ENCODE results near the gene QRFP.

The QRFP gene

DNA sequence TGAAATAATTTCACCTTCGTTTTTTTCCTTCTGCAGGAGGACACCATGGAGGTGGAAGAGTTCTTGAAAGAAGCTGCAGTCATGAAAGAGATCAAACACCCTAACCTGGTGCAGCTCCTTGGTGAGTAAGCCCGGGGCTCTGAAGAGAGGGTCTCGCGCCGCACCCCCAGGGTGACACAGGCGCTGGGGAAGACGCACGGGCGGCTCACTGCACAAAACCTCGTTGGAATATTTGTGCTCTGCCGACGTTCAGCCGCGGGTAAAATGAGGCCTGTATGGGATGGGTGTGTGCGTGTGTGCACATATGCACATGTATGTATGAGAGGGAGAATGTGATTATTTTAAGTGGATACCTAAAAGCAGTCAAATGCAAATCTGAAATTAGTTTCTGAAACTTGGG lies 24.5 kb downstream of the QRFP start:
- no peak for DNase-seq (ENCODE audit: low read depth in 2 of 2, low spot score in 1 of 2)

DNA sequence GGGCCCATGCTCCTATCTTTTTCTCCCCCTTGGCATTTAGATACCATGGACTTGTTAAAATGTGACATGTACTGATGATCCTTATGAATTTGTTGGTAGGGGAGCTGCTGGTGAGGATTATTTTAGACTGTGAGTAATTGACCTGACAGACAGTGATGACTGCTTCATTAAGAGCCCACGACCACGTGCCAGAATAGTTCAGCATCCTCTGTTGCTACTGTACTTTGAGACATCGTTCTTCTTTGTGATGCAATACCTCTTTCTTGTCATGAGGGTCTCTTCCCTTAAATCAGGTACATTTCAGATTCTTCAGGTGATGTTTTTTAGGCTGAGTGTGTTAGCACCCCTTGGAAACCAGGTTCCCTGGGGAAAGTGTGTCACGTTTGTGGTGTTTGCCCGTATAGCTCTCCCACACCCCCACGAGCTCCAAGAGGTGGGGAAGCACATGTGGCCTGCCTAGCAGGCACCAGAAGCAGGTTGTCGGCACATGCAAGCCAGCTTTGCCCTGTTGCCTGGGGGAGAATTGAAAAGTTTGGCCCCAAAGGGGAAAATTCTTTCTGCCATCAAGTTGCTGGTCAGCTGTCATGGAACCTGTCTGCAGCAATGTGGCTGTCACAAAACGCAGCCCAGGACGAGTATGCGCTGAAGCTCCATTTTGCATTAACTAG lies 25.1 kb downstream of the QRFP start:
- DNase-seq (ENCODE audit: low read depth in 2 of 2, low spot score in 1 of 2), result no peak

DNA sequence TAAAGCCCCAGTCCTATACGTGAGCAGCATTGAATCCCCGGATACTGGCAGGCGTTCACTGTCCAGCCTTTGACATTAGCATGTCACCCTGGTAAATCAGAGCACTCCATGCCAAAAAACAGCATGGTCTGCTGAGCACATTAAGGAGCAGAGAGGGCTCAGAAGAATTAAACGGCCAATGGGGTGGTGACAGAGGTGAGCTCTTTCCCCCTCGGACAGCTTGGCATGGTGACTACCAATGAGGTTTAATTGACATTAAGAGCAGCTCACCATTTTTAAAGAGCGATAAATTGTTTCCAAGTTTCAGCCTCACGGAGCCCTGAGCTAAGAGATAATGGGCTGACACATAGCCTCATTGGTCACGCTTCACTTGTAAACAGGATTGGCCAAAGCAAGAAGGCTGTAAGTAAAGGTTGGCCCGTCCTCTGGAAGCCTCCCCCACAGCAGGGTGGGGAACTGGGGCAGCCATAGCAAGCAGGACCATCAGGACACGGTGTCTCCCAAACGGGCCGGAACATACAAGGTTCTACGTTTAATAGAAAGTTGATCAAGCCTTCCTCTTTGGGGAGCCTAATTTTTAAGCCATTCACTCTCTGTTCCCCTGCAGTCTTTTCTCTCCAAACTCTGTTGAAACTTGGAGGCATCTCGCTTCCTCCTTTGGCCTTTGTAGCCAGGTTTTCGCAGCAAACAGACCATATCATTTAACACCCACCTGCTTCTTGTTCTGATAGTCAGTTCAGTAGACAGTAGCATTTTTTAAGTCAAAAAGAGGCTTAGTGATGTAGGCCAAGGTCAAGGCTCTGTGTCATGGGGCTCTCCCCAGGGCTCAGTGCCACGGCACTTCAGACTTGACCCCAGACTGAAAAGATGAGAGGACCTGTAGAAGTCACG lies 25.9 kb downstream of the QRFP start:
- DNase-seq (ENCODE audit: low read depth in 2 of 2, low spot score in 1 of 2), result no peak

DNA sequence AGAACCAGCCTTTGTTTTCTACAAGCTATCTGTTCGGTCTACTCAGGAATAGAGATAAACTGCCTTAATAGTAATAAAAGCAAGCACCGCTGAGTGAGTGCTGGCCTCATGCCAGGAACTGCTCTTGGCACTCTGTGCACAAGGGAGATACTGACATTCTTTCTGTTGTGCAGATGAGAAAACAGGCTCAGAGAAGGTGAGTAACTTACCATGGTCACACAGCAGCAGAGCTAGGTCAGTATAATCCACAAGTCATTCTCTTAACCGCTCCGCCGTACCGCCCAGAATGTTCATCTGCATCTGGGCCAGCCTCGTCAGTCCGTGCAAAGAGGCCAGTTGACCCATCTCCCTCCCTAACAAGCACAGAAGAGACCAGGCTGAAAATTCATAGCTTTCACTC lies 27.4 kb downstream of the QRFP start:
- no peak for DNase-seq (ENCODE audit: low read depth in 2 of 2, low spot score in 1 of 2)

DNA sequence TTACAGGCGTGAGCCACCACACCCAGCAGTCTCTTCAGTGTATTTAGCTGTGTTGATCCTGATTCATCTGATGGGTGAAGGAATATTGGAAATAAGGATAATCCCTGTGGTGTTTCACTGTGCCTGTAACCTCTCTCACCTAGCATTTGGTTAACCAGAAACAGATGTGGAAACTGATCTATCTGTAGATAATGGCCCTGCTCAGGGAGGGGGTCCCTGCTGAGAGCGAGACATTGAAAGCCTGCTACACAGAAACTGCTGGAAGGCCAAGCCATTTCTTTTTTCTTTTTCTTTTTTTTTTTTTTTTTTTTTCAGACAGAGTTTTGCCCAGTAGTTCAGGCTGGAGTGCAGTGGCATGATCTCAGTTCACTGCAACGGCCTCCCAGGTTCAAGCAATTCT lies 28.4 kb downstream of the QRFP start:
- no peak for DNase-seq (ENCODE audit: low read depth in 2 of 2, low spot score in 1 of 2)

DNA sequence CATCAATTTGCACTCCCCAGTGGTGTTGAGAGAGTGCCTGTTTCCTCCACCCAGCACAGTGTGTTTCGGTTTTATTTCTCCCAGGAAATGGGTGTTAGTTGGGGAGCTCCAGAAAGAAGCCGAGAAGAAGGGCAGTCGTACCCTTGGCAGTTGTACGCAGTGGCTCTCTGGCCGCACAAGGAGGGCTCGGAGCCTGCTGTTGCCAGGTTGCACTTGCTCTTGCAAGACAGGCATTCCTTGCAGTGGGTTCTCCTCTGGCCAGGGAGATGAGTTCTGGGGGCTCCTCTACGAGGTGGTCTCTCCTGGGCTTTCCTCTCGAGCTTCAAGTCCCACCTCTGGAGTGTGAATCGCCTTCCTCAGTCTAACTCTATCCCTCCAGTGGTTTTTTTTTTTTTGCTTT lies 29.1 kb downstream of the QRFP start:
- no peak for DNase-seq (ENCODE audit: low read depth in 2 of 2, low spot score in 1 of 2)

DNA sequence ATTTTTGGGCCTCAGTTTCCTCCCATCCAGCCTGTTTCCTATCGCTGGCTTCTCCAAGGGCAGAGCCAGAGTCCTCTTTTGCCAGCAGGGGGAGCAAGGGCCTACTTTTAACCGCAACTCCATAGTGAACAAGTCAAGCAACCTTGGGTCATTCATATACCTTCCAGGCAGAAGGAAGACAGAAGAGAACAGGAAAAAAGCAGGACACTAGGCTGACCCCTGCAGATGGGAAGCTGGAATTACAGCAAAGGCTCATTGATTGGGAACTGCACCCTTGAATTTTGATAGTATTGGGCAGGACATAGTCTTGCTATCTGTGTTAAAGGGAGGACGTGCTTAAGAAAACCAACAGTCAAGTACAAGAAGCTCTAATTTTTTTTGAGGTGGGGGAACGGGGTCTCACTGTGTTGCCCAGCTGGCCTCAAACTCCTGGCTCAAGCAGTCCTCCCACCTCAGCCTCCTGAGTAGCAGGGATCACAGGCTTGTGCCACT lies 30.1 kb downstream of the QRFP start:
- peak in 1 of 2 donors; percentile 20 for DNase-seq (ENCODE audit: low read depth in 2 of 2, low spot score in 1 of 2)

DNA sequence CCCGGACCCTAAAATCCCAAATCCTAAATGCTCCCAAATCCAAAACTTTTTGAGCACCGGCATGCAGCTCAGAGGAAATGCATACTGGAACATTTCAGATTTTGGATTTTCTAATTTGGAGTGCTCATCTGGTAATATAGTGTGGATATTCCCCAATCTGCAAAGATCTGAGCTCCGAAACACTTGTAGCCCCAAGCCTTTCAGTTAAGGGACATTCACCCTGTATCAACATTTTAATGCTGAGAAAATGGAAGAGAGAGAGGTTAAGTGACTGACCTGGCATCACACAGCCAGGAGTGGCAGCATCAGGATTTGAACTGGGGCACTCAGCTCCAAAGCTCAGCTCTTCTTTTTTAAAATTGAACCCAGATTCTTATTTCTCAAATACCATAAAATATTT lies 30.7 kb downstream of the QRFP start:
- DNase-seq (ENCODE audit: low read depth in 2 of 2, low spot score in 1 of 2), result no peak

DNA sequence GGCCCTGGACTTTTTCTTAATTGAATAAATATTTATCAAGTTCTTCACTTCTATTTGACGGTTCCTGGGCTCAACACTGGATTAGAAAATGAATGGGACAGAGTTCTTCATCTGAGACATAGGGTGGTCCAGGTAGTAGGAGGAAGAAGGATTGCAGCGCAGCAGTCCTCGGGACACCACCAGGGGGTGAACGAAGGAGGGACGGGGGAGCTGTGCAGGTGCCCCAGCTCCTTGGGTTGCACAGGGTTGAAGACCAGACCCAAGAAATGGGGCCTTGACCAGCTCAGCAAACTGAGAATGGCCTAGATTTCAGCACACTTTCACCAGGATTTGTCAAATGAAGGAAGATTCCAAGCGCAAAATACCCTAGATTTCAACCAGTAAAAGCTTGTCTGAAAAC lies 32.1 kb downstream of the QRFP start:
- DNase-seq (ENCODE audit: low read depth in 2 of 2, low spot score in 1 of 2), result no peak

DNA sequence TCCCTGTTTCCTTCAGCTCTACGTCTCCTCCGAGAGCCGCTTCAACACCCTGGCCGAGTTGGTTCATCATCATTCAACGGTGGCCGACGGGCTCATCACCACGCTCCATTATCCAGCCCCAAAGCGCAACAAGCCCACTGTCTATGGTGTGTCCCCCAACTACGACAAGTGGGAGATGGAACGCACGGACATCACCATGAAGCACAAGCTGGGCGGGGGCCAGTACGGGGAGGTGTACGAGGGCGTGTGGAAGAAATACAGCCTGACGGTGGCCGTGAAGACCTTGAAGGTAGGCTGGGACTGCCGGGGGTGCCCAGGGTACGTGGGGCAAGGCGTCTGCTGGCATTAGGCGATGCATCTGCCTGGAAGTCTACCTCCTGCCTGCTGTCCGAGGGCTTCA lies 33.9 kb downstream of the QRFP start:
- DNase-seq (ENCODE audit: low read depth in 2 of 2, low spot score in 1 of 2), result no peak

DNA sequence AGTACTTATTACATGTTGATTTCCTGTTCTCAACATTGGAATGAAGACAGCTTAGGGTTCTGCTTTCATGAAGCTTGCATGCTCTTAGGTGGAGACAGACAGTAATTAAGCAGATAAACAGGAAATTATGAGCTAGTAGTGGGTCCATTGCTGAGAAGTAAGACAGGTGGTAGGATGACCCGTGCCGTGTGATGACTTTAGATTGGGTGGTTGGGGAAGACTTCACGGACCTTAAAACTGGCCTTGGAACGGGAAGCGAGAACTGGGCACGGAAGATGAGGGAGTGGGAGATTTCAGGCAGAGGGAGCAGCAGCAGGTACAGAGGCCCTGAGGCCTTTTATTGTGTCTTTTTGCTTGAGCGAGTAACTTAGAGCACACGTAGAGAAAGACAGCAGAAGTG lies 34.4 kb downstream of the QRFP start:
- DNase-seq (ENCODE audit: low read depth in 2 of 2, low spot score in 1 of 2), result no peak

DNA sequence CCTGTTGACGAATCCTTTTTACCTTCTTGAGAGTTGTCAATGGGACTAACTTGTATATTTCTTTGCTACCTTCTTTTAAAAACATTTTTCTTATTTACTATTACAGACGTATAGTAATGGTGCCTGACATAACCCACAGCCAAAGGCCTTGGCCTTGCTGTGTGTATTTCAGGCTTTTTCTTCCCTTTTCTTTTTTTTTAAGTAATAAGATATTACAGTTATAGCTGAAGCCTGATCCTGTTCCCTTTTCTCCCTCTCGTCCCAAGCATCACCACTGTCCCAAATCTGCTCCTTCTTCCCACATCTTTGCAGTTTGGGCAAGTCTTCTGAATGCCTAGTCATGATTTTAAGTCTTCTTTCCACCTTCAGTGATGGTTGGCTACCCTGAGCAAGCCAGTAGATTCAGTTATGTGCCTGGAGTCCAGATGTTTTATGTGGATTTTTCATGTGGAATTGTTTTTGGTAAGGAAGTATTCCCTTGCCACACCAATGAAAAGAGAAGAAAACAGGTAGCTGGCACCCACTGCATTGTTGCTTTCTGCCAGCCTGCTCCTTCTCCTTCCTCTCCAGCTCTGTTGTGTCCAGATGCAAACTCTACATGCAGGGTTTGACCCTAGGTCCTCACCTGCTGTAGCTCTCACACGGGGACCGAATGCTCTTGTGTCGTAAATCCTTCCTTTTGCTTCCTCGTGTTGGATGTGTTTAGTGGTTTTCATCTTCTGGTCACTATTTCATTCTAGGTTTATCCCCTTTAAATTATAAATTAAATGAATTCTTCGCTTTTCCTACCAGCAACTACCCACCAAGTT lies 35.0 kb downstream of the QRFP start:
- no peak for DNase-seq (ENCODE audit: low read depth in 2 of 2, low spot score in 1 of 2)

DNA sequence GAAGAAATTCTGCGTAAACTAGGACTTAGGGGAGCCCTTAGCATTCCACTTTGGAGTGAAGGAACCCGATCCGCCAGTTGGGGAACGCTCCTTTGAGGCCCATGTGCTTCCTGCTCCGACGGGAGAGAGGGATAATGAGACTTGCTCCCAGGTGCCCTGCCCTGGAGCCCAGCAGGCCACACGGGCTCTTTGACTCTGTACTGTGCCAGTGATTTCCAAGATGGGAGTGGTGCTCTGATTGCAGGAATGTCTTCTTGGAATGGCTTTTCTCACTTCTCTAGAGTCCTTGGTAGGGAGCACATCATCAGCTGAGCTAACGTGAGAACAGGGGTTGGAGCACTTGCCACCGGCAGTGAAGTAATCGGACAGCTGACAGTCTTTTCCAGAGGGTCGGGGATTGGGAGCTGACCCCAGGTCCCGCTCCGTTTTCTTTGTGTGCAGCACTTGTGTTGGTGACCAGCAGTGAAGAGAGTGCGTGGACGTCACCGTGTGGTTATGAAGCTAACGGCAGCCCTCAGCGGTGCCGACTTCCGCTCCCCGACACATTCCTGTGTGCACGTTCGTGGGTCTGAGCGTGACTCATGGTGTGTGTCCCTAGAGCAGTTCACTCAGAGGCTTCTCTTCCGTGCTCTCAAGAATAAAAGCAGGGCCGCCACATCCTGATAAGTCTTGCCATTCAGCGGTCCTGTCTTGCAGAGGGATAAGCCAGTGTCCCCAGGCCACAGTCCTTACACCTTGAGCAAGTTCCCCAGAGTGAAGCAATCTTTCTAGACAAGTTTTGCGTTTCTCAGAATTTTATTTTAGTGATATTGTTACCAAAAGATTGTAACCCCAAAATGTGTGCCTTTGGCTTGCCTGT lies 35.9 kb downstream of the QRFP start:
- no peak for DNase-seq (ENCODE audit: low read depth in 2 of 2, low spot score in 1 of 2)

DNA sequence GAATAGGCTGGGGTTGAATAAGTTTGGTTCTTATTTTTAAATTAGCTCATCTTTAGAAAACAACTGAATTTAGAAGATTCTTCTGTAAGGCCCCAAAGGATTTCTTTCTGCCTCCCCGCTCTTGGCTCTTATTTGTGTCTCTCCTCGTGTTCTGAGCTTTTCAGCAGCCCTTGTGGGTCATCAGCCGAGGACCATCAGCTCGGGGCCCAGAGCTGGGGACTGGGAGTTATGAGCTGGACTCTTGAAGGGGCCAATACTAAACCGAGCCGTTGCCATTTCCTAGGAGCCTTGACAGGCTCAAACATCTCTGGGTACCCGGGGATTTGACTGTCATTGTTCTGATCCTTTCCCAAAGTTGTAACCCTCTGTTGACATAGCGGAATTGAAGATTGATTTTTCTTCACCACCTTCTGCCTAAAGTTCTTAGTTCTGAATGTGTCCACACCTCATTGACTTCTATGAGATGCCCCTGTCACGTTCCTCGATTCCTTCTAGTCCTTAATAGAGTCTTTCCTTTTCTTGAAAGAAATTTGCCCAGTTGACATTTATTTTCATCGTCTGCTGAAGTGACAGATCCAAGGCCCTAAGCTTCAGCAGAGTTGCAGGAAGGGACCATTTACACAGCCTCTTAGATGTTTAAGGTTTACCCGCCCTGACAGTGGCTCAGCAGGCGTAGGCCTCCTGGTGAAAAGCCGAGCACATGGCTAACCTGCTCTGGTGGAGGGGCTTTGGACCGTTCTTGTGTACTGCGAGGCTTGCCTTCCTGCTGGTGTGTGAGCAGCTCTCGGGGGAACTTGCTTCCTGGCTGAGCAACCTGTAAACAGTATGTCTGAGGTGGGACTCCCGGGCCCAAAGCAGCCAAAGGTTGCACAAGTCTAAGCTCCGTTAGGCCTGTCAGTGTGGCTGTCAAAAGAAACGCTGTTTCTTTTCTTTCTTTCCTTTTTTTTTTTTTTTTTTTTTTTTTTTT lies 37.6 kb downstream of the QRFP start:
- no peak for DNase-seq (ENCODE audit: low read depth in 2 of 2, low spot score in 1 of 2)

DNA sequence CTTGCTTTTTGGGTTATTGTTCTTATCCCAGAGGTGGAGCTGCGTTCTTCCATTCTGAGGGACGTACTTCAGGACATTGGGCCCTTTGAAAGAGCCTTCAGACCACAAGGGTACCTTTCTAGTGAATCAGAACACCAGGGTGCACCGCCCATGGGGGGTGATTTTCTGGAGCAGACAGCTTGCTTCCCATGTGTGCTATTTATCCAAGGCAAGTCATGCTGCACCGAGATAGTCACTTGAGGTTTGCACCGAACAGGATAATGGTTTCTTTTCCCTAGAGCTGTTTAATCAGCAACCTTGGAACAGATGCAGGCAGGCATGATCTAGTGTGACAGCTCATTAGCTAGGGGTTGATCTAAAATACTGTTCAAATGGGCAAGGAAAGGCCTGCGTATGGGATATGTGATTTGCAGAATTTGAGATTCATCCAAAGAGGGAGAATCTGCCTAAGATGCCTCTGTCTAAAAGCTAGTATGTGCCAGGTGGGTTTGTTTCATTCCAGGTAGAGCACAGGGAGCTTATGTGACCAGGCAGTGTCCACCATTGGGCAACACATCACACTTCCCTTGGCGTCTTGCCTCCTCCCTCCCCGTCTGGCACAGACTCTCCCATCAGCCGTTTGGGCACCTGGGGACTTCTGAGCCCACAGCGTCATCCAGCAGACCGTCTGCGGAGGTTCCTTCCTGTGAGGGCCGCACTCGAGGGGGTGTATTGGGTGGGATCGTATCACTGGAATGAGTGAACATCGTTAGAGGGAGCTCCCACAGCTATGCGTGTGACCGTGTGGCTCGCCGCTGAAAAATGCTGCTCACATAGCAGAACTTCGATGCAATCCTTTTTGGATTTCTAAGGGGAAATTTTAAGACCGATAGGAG lies 38.5 kb downstream of the QRFP start:
- DNase-seq (ENCODE audit: low read depth in 2 of 2, low spot score in 1 of 2), result no peak

DNA sequence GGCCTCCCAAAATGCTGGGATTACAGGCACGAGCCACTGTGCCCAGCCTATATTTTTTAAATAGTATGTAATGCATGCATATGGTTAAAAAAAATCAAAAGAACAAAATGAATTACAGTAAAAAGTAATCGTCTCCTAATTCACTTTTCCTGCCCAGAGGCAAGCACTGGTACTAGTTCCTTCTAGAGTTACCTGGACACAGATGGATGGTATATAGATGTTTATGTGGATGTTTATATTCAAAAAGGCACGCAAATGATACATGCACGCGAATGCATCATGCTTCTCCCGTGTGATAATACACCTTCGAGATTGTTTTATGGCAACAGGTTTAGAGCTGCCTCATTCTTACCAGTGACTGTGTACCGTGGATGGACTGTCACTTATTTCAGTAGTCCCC lies 40.1 kb downstream of the QRFP start:
- no peak for DNase-seq (ENCODE audit: low read depth in 2 of 2, low spot score in 1 of 2)

DNA sequence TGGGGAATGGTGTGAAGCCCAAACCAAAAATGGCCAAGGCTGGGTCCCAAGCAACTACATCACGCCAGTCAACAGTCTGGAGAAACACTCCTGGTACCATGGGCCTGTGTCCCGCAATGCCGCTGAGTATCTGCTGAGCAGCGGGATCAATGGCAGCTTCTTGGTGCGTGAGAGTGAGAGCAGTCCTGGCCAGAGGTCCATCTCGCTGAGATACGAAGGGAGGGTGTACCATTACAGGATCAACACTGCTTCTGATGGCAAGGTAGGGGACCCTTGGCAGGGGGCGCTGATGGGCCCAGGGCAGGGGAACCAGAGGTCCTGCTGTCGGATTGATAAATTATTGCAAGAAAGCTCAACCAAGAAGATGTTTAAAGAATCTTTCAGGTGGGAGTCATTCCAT lies 41.8 kb downstream of the QRFP start:
- DNase-seq (ENCODE audit: low read depth in 2 of 2, low spot score in 1 of 2), result no peak

DNA sequence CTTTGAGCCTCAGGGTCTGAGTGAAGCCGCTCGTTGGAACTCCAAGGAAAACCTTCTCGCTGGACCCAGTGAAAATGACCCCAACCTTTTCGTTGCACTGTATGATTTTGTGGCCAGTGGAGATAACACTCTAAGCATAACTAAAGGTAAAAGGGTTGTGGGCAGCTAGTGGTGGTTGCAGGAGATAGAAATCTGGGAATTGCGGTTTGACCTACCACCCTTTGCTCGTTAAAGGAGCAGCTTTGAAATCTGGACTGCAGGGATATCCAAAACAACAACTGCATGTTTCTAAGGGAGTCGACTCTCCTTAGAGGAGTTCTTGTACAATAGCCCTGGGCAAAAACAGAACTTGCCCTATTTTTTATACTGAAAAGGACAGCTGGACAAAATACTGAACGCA lies 42.5 kb downstream of the QRFP start:
- no peak for DNase-seq (ENCODE audit: low read depth in 2 of 2, low spot score in 1 of 2)

DNA sequence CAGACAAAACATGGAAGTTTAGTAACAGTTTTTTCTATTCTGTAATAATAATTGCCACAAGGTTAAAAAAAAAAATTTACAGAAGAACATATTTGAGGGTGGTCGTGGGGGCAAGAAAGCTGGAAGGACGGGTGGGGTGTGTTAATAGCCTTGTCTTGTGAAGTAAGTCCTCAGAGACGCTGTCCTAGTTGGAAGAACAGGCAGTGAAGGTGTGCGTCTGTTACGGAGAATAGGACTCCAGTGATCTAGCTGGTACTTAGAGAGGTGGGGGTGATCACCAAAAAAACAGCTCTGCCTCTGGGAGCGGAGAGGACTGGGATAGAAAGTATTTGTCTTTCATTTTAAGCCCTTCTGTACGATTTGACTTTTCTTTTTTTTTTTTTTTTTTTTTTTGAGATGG lies 43.8 kb downstream of the QRFP start:
- no peak for DNase-seq (ENCODE audit: low read depth in 2 of 2, low spot score in 1 of 2)

Data from stimulated activated CD8-positive, alpha-beta memory T cell treated with anti-CD3 and anti-CD28 coated beads, Interleukin-4, amount 100 ng/mL, for 4 hours (primary cell).